Stimulated activated naive CD4-positive, alpha-beta T cell treated with Interleukin-2 at 50 U/mL for 16 hours (primary cell): ENCODE measurements around the gene TCERG1L.
"Not testable (repeated sequence)": the region's sequence is repeated elsewhere in the genome, so short reads cannot be mapped to it uniquely, and the experiment has no call there.

ENCODE experiments used
- DNase-seq: peaks from one replicate; lab custom pipeline; 2025; lab: John Stamatoyannopoulos, UW

Gene TCERG1L

GRCh38 chr10:131100418-131101410 lies 210.8 kb downstream of the TCERG1L start:
- DNase-seq: not testable (repeated sequence)

GRCh38 chr10:131099028-131099726 lies 212.3 kb downstream of the TCERG1L start:
- no peak for DNase-seq

- DNase-seq: no peak
These were observed 213.0 kb downstream of the TCERG1L start for GRCh38 chr10:131098416-131098952.

GRCh38 chr10:131096031-131096430 lies 215.5 kb downstream of the TCERG1L start:
- no peak for DNase-seq

- DNase-seq: no peak
These were observed 216.3 kb downstream of the TCERG1L start for GRCh38 chr10:131095313-131095580.

- DNase-seq: no peak
These were observed 216.8 kb downstream of the TCERG1L start for GRCh38 chr10:131094527-131095312.

- DNase-seq: no peak
These were observed 217.6 kb downstream of the TCERG1L start for GRCh38 chr10:131093795-131094366.

- no peak for DNase-seq
These were observed 218.2 kb downstream of the TCERG1L start for GRCh38 chr10:131093346-131093745.

- DNase-seq: no peak
These were observed 218.6 kb downstream of the TCERG1L start for GRCh38 chr10:131092876-131093275.

GRCh38 chr10:131092386-131092785 lies 219.1 kb downstream of the TCERG1L start:
- no peak for DNase-seq

GRCh38 chr10:131091682-131092081 lies 219.8 kb downstream of the TCERG1L start:
- no peak for DNase-seq

- no peak for DNase-seq
These were observed 220.5 kb downstream of the TCERG1L start for GRCh38 chr10:131090761-131091661.

- DNase-seq: no peak
These were observed 221.7 kb downstream of the TCERG1L start for GRCh38 chr10:131089861-131090260.

GRCh38 chr10:131089150-131089549 lies 222.4 kb downstream of the TCERG1L start:
- DNase-seq: no peak

- DNase-seq: no peak
These were observed 222.9 kb downstream of the TCERG1L start for GRCh38 chr10:131088619-131089018.

- DNase-seq: no peak
These were observed 223.9 kb downstream of the TCERG1L start for GRCh38 chr10:131087464-131088215.

GRCh38 chr10:131086511-131086910 lies 225.0 kb downstream of the TCERG1L start:
- DNase-seq: no peak

- no peak for DNase-seq
These were observed 225.4 kb downstream of the TCERG1L start for GRCh38 chr10:131086094-131086493.

- no peak for DNase-seq
These were observed 226.2 kb downstream of the TCERG1L start for GRCh38 chr10:131085091-131085860.
